ENCODE data around the gene ANKFN1.

GRCh38 chr17:56108811-56109284, 44.4 kb upstream of the ANKFN1 start:
- TF ChIP-seq, protein P1, sequence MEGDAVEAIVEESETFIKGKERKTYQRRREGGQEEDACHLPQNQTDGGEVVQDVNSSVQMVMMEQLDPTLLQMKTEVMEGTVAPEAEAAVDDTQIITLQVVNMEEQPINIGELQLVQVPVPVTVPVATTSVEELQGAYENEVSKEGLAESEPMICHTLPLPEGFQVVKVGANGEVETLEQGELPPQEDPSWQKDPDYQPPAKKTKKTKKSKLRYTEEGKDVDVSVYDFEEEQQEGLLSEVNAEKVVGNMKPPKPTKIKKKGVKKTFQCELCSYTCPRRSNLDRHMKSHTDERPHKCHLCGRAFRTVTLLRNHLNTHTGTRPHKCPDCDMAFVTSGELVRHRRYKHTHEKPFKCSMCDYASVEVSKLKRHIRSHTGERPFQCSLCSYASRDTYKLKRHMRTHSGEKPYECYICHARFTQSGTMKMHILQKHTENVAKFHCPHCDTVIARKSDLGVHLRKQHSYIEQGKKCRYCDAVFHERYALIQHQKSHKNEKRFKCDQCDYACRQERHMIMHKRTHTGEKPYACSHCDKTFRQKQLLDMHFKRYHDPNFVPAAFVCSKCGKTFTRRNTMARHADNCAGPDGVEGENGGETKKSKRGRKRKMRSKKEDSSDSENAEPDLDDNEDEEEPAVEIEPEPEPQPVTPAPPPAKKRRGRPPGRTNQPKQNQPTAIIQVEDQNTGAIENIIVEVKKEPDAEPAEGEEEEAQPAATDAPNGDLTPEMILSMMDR (conservative IDR thresholded peaks at IDR 0.05; ENCODE audit: low read depth, low read length) = no peak
- no peak for TF ChIP-seq EZH2 (IDR thresholded peaks at IDR 0.05; ENCODE audit: borderline replicate concordance, low read depth, low read length, poor library complexity, severe bottlenecking)

Data from A673 (cell line).